A673 (cell line): ENCODE measurements around the gene OR6F1. TPM values are rescaled to one million over a fixed set of nuclear protein-coding genes. Genes with fewer than 3 reads are reported as not detected.
"Not testable (repeated sequence)": the region's sequence is repeated elsewhere in the genome, so short reads cannot be mapped to it uniquely, and the experiment has no call there.

ENCODE experiments used
- BruUV-seq: library from RNA; stranded (reverse); fragments of 400-500 nt; replicated peaks from 2 replicates; lab custom pipeline; 2021; lab: Mats Ljungman, UMichigan
- CTCF ChIA-PET: fragments of 300-600 bp; sonication (Branson Sonifier 250); formaldehyde crosslinking; loops from one replicate; lab custom pipeline; 2022; ENCODE audit warnings: antibody characterized with exemption; lab: Charles Lee
- POLR2A ChIA-PET: fragments of 300-600 bp; sonication (Branson Sonifier 250); formaldehyde crosslinking; loops from one replicate; lab custom pipeline; 2022; ENCODE audit warnings: antibody characterized with exemption; ENCODE audit not compliant: low non-redundant PET; lab: Charles Lee
- DNase-seq: peaks from one replicate; pipeline ENCODE4 v3.0.0-alpha.2; 2015; ENCODE audit warnings: low spot score
- H3K27ac ChIP-seq: fragments of 200-600 bp; sonication (generic); 2 replicates; pipeline ENCODE4 v1.5.1; 2016; ENCODE audit warnings: mixed run types, low read depth, mild to moderate bottlenecking, mixed read lengths, antibody characterized with exemption, low read length; ENCODE audit not compliant: poor library complexity, severe bottlenecking
- H3K27me3 ChIP-seq: fragments of 200-600 bp; sonication (generic); replicated peaks from 2 replicates; pipeline ENCODE4 v1.6.1; 2017; ENCODE audit warnings: mixed run types, low read depth, mild to moderate bottlenecking, mixed read lengths, antibody characterized with exemption, low read length; ENCODE audit not compliant: insufficient read depth, poor library complexity
- H3K36me3 ChIP-seq: fragments of 200-600 bp; sonication (generic); 2 replicates; pipeline ENCODE4 v1.6.1; 2016; ENCODE audit warnings: mixed run types, mild to moderate bottlenecking, mixed read lengths, antibody characterized with exemption, low read length; ENCODE audit not compliant: insufficient read depth, poor library complexity, severe bottlenecking
- H3K4me1 ChIP-seq: fragments of 200-600 bp; sonication (generic); 2 replicates; pipeline ENCODE4 v1.6.1; 2017; ENCODE audit warnings: mixed run types, mild to moderate bottlenecking, mixed read lengths, antibody characterized with exemption, low read length; ENCODE audit not compliant: insufficient read depth, poor library complexity, severe bottlenecking
- H3K4me3 ChIP-seq: fragments of 200-600 bp; sonication (generic); 2 replicates; pipeline ENCODE4 v1.5.1; 2016; ENCODE audit warnings: low read depth, mixed run types, mild to moderate bottlenecking, mixed read lengths, low read length; ENCODE audit not compliant: poor library complexity, severe bottlenecking
- H3K9me3 ChIP-seq: fragments of 200-600 bp; sonication (generic); 2 replicates; pipeline ENCODE4 v1.6.1; 2016; ENCODE audit warnings: mixed run types, low read depth, mild to moderate bottlenecking, mixed read lengths, antibody characterized with exemption, low read length; ENCODE audit not compliant: poor library complexity, severe bottlenecking
- CTCF ChIP-seq: fragments of 300-800, 200-600 bp; sonication (generic); conservative IDR thresholded peaks from 2 replicates; pipeline ENCODE4 v1.5.1; 2017; ENCODE audit warnings: low read depth, mild to moderate bottlenecking, antibody characterized with exemption, low read length, moderate library complexity, mixed read lengths
- EZH2 ChIP-seq: fragments of 200-600 bp; sonication (generic); IDR thresholded peaks from 2 replicates; pipeline ENCODE4 v1.6.1; 2017; ENCODE audit warnings: borderline replicate concordance, low read depth, mild to moderate bottlenecking, mixed read lengths, antibody characterized with exemption, low read length; ENCODE audit not compliant: poor library complexity, severe bottlenecking
- intact Hi-C: fragments of 100-400 bp; cut with micrococcal nuclease; formaldehyde crosslinking; loops from one replicate; pipeline ENCODE4 v1.10.0; 2022; ENCODE audit not compliant: unreplicated experiment
- total RNA-seq: library from RNA; stranded (reverse); gene quantifications from 2 replicates; pipeline ENCODE4 v1.2.3, GENCODE V29; 2021

The OR6F1 gene
- total RNA-seq, 1 experiment from 2014 or later = not detected

- peaks cover 21% of the 10 kb centered on the region for H3K9me3 ChIP-seq
- ChIA-PET POLR2A (no interaction called here), CTCF (no interaction called here)
- BruUV-seq = no TSS peak
- no peaks in the 10 kb centered on the region for H3K36me3 ChIP-seq
- no peaks in the 10 kb centered on the region for H3K27me3 ChIP-seq
- TF ChIP-seq EZH2 (no peak), CTCF (no peak)
- no peaks in the 10 kb centered on the region for H3K4me1 ChIP-seq
- DNase-seq = no peak
- no peak overlapping the region for H3K4me3 ChIP-seq
- intact Hi-C loops = no loop called here
- no peak overlapping the region for H3K27ac ChIP-seq
Observed at GRCh38 chr1:247721222-247721621, 4.8 kb upstream of the OR6F1 start.

- H3K27ac ChIP-seq = no peak overlapping the region
- H3K27me3 ChIP-seq = no peaks in the 10 kb centered on the region
- BruUV-seq = no TSS peak
- intact Hi-C loops = no loop called here
- TF ChIP-seq EZH2 (no peak), CTCF (no peak)
- no peak for DNase-seq
- H3K4me1 ChIP-seq = no peaks in the 10 kb centered on the region
- ChIA-PET CTCF (no interaction called here), POLR2A (no interaction called here)
- H3K9me3 ChIP-seq = peaks cover 16% of the 10 kb centered on the region
- H3K4me3 ChIP-seq = no peak overlapping the region
- no peaks in the 10 kb centered on the region for H3K36me3 ChIP-seq
Observed at GRCh38 chr1:247713753-247714152, 2.7 kb downstream of the OR6F1 start.

- H3K4me3 ChIP-seq, H3K4me1 ChIP-seq, H3K27ac ChIP-seq, H3K36me3 ChIP-seq, H3K9me3 ChIP-seq, H3K27me3 ChIP-seq, CTCF ChIA-PET, POLR2A ChIA-PET, intact Hi-C loops, BruUV-seq, DNase-seq: not testable (repeated sequence)
Observed at GRCh38 chr1:247710681-247711080, 5.8 kb downstream of the OR6F1 start.

- Histone ChIP-seq H3K27ac (no peak overlapping the region), H3K9me3 (no peaks in the 10 kb centered on the region), H3K36me3 (no peaks in the 10 kb centered on the region), H3K27me3 (no peaks in the 10 kb centered on the region), H3K4me1 (no peaks in the 10 kb centered on the region), H3K4me3 (no peak overlapping the region)
- no TSS peak for BruUV-seq
- DNase-seq = no peak
- ChIA-PET POLR2A (no interaction called here), CTCF (no interaction called here)
- TF ChIP-seq EZH2 (no peak), CTCF (no peak)
- intact Hi-C loops = no loop called here
Observed at GRCh38 chr1:247701338-247701737, 15.1 kb downstream of the OR6F1 start.
